ENCODE data around the gene DNASE1. TPM values are rescaled to one million over a fixed set of nuclear protein-coding genes. Genes with fewer than 3 reads are reported as not detected.

DNASE1 gene
- total RNA-seq, 1 donor from 2014 or later, result 12.2 TPM

GRCh38 chr16:3673676-3674377, 19.3 kb downstream of the DNASE1 start:
- DNase-seq (ENCODE audit: low spot score), result no peak
- Mint-ChIP-seq H3K4me1 (ENCODE audit: low read depth) (peaks cover 3% of the 10 kb centered on the region), H3K9me3 (ENCODE audit: low read depth) (no peaks in the 10 kb centered on the region), H3K27me3 (ENCODE audit: low read depth) (no peaks in the 10 kb centered on the region), H3K4me3 (ENCODE audit: unreplicated experiment) (no peak overlapping the region), H3K36me3 (ENCODE audit: low read depth) (peaks cover 29% of the 10 kb centered on the region), H3K27ac (ENCODE audit: unreplicated experiment) (no peak overlapping the region)
- TF ChIP-seq CTCF (IDR thresholded peaks at IDR 0.05), result no peak

DNA sequence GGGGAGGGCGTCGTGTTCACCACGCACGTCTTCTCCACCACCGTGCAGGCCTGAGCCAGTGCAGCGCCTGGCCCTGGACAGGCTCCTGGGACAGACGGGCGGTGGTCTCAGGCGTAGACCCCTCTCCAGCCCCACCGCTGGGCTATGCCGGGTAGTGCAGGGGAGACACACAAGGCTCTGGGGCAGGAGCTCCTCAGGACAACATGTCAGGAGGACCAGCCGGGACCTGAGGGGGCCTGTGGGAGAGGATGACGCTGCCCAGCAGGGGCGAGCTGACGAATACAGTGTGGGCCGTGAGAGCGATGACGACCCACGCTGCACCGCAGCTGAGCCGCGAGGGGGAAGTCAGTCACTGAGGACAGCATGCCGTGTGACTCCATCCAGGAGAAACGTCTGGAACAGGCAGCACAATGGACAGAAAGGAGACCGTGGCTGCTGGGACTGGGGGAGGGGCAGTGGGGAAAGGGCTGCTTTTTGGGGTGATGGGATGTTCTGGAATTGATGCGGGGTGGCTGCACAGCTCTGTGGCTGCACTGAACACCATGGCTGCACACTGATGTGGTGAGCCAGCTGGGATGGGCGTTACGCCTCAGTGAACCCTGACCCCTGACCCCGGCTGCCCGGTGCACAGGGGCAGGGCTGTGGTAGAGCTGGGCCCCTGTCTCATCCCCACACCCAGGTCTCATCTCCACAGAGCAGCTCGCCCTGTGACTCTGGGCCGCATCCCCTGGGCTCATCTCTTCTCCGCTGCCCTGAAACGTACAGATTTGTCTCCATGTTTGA, 20.2 kb downstream of the DNASE1 start:
- peaks cover 3% of the 10 kb centered on the region for H3K4me1 Mint-ChIP-seq (ENCODE audit: low read depth)
- H3K4me3 Mint-ChIP-seq (ENCODE audit: unreplicated experiment), result no peak overlapping the region
- peaks cover 29% of the 10 kb centered on the region for H3K36me3 Mint-ChIP-seq (ENCODE audit: low read depth)
- no peak overlapping the region for H3K27ac Mint-ChIP-seq (ENCODE audit: unreplicated experiment)
- no peaks in the 10 kb centered on the region for H3K27me3 Mint-ChIP-seq (ENCODE audit: low read depth)
- no peak for TF ChIP-seq CTCF (IDR thresholded peaks at IDR 0.05)
- no peaks in the 10 kb centered on the region for H3K9me3 Mint-ChIP-seq (ENCODE audit: low read depth)
- DNase-seq (ENCODE audit: low spot score), result no peak

DNA sequence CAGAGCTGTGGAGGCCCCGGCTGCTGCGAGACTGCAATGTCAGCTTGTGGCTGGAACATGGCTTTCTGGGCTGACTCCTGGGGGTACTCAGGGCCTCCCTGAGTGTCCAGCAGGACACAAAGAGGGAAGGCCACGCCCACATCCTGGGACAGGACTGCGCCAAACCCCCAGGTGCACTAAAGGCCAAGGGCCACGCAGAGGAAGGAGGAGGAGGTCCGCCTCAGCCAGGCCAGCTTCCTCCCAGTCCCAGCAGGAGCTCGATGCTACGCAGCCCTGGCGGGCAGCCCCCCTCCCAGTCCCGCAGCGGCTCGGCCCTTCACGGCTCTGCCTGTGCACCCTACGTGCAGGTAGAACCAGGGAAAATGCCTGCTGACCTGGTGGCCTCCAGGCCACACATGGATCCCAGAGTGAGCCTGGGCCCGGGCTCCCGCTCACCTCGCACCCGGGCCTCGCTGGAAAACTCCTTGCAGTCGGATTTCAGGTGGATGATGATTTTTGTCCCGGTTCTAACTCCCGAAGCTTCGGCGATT, 21.2 kb downstream of the DNASE1 start:
- no peak for TF ChIP-seq CTCF (IDR thresholded peaks at IDR 0.05)
- H3K4me3 Mint-ChIP-seq (ENCODE audit: unreplicated experiment), result no peak overlapping the region
- no peak overlapping the region for H3K27ac Mint-ChIP-seq (ENCODE audit: unreplicated experiment)
- H3K4me1 Mint-ChIP-seq (ENCODE audit: low read depth), result no peaks in the 10 kb centered on the region
- H3K36me3 Mint-ChIP-seq (ENCODE audit: low read depth), result peaks cover 29% of the 10 kb centered on the region
- H3K27me3 Mint-ChIP-seq (ENCODE audit: low read depth), result no peaks in the 10 kb centered on the region
- DNase-seq (ENCODE audit: low spot score), result no peak
- no peaks in the 10 kb centered on the region for H3K9me3 Mint-ChIP-seq (ENCODE audit: low read depth)

DNA sequence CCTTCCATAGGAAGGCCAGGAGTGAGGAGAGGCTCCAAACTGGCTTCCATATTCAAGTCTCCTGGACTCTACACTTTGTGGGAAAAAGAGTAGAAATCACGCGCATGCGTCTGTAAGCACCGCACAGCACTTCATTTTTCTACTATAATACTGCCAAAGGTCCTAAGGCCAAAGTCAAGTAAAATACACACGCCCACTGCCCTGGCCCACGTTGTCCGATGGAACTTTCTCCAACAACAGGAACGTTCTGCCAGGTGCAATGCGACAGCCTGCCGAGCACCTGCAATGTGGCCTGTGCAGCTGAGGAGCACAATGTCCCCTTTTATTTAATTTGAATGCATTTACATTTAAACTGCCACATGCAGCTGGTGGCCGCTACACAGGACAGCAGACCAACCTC, 23.5 kb downstream of the DNASE1 start:
- TF ChIP-seq CTCF (IDR thresholded peaks at IDR 0.05), result no peak
- no peaks in the 10 kb centered on the region for H3K27me3 Mint-ChIP-seq (ENCODE audit: low read depth)
- no peaks in the 10 kb centered on the region for H3K9me3 Mint-ChIP-seq (ENCODE audit: low read depth)
- H3K36me3 Mint-ChIP-seq (ENCODE audit: low read depth), result peaks cover 31% of the 10 kb centered on the region
- no peak for DNase-seq (ENCODE audit: low spot score)
- H3K4me3 Mint-ChIP-seq (ENCODE audit: unreplicated experiment), result no peak overlapping the region
- no peaks in the 10 kb centered on the region for H3K4me1 Mint-ChIP-seq (ENCODE audit: low read depth)
- no peak overlapping the region for H3K27ac Mint-ChIP-seq (ENCODE audit: unreplicated experiment)

DNA sequence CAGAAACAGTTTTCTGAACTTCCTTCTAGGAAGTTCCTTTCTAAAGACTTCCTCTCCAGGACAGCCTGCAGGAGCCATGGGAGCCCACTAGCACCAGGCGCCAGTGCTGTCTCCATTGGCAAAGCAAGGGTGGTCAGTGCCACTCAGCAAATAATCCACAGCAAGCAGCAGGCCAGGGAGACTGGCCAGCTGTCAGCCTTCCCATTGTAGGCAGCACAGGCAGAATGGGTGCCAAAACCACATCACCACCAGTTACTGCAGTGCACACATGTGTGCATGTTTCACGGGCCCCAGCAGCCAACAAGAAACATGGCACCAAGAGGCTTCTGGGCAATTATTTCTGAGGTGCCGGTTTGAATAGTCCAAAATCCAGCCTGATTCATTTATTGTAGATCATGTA, 26.7 kb downstream of the DNASE1 start:
- Mint-ChIP-seq H3K4me1 (ENCODE audit: low read depth) (no peaks in the 10 kb centered on the region), H3K9me3 (ENCODE audit: low read depth) (no peaks in the 10 kb centered on the region), H3K4me3 (ENCODE audit: unreplicated experiment) (no peak overlapping the region), H3K27ac (ENCODE audit: unreplicated experiment) (no peak overlapping the region), H3K27me3 (ENCODE audit: low read depth) (no peaks in the 10 kb centered on the region), H3K36me3 (ENCODE audit: low read depth) (peaks cover 32% of the 10 kb centered on the region)
- DNase-seq (ENCODE audit: low spot score), result no peak
- TF ChIP-seq CTCF (IDR thresholded peaks at IDR 0.05), result no peak
